Fibroblast of pulmonary artery (primary cell): ENCODE data around the gene ROBO1.
A peak's percentile ranks its signal among the peaks of the same experiment; 100 is the strongest.

Experiments used
- DNase-seq: peaks from one replicate; pipeline ENCODE4 v3.0.0-alpha.2; 2010; ENCODE audit warnings: low read depth
- H3K4me3 ChIP-seq: replicated peaks from 2 replicates; pipeline ENCODE4 v1.5.1; 2011; ENCODE audit warnings: low read depth, mild to moderate bottlenecking, control low read depth, low read length, moderate library complexity
- TF ChIP-seq, protein P1 (sequence below): IDR thresholded peaks from 2 replicates; pipeline ENCODE4 v1.5.1; 2011; ENCODE audit warnings: mild to moderate bottlenecking, control low read depth, low read length, inconsistent platforms; ENCODE audit errors: missing control alignments

ROBO1 gene

DNA sequence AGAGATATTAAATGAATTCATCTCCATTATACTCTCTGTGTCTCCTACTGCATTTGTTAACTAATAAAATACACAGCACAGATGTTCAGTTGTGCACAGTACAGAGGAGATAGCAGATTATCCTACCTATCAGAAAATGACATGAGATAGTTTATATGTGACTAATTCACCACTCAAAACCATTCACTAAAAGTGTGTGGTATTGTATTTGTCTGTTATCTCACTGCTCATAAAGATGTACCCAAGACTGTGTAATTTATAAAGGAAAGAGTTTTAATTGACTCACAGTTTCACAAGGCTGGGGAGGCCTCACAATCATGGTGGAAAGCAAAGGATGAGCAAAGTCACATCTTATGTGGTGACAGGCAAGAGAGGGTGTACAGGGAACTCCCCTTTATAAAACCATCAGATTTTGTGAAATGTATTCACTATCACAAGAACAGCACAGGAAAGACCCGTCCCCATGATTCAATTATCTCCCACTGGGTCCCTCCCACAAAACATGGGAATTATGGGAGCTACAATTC lies 936.3 kb downstream of the ROBO1 start:
- H3K4me3 ChIP-seq, result no peak overlapping the region
- no peak for DNase-seq
- TF ChIP-seq, protein P1, sequence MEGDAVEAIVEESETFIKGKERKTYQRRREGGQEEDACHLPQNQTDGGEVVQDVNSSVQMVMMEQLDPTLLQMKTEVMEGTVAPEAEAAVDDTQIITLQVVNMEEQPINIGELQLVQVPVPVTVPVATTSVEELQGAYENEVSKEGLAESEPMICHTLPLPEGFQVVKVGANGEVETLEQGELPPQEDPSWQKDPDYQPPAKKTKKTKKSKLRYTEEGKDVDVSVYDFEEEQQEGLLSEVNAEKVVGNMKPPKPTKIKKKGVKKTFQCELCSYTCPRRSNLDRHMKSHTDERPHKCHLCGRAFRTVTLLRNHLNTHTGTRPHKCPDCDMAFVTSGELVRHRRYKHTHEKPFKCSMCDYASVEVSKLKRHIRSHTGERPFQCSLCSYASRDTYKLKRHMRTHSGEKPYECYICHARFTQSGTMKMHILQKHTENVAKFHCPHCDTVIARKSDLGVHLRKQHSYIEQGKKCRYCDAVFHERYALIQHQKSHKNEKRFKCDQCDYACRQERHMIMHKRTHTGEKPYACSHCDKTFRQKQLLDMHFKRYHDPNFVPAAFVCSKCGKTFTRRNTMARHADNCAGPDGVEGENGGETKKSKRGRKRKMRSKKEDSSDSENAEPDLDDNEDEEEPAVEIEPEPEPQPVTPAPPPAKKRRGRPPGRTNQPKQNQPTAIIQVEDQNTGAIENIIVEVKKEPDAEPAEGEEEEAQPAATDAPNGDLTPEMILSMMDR, result no peak

DNA sequence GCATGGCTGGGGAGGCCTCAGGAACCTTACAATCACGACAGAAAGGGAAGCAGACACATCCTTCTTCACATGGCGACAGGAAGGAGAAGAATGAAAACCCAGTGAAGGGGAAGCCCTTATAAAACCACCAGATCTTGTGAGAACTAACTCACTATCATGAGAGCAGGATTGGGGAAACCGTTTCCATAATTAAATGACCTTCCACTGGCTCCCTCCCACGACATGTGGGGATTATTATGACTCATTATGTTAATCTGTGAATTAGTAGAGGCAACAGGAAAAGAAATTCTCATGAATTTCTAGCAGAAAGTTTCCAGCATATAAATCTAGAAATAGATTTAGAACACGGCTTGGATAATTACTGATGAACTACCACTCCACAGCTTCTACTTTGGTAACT lies 937.3 kb downstream of the ROBO1 start:
- H3K4me3 ChIP-seq, result no peak overlapping the region
- DNase-seq, result no peak
- TF ChIP-seq, protein P1, result no peak

DNA sequence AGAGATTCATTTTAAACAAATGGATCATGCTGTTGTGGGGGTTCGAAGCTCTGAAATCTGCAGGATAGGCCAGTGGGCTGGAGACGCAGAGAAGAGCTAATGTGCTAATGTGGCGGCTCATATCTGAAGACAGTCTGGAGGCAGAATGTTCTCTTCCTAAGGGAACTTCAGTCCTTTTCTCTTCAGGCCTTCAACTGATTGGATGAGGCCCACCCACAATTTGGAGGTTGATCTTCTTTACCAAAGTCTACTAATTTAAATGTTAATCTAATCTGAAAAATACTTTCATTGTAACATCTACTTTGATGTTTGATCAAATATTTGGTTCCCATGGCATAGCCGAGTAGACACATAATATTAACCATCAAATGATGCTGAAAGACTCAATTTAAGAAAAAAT lies 940.2 kb downstream of the ROBO1 start:
- H3K4me3 ChIP-seq, result no peak overlapping the region
- no peak for DNase-seq
- TF ChIP-seq, protein P1, result no peak

DNA sequence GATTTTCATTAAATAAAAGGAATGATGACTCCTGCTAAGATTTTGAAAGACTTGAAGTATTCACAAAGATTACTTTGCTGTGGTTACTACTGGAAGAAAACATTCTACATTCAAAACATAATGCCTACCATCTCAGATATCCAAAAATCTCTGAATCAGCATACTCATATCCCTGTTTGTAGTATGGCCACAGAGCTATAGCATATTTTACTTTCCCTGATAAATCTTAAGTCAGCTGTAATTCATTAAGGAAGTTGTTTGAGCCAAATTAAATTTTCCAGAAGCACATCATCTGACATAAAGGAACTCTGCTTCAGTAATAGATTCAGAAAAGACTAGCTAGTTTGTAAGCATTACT lies 942.0 kb downstream of the ROBO1 start:
- DNase-seq, result no peak
- TF ChIP-seq, protein P1, result no peak
- no peak overlapping the region for H3K4me3 ChIP-seq

DNA sequence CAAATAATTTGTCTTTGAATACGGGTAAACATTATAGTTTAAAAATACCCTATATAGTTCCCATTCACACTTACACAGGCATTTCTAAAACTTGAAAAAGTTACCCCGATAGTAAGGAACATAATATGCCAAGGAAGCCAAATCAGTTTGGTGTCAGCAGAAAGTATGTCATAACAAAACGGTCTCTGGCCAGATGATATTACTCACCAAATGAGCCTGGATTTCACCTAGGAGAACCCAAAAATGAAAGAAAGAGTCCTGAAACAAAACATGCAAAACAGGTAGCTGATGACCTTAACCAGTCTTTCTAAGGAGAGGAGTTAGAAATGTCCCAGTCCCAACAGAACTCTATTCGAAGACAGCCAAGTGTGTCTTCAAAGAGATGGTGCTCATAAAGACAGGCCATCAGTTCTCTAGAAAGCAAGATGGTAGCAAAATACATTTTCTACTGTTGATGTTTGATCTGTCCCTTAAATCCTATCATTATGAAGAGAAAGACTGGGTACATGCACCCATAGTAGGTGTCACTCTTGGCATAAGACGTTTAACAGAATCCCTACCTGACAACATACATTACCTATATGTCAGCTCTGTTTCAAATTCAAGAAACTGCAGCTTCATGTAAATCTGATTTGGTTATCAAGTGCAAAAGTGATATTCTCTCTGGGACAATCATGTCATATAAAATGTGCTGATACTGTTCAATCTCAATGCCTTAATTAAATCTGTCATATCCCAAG lies 942.5 kb downstream of the ROBO1 start:
- TF ChIP-seq, protein P1, result no peak
- H3K4me3 ChIP-seq, result no peak overlapping the region
- DNase-seq, result no peak

DNA sequence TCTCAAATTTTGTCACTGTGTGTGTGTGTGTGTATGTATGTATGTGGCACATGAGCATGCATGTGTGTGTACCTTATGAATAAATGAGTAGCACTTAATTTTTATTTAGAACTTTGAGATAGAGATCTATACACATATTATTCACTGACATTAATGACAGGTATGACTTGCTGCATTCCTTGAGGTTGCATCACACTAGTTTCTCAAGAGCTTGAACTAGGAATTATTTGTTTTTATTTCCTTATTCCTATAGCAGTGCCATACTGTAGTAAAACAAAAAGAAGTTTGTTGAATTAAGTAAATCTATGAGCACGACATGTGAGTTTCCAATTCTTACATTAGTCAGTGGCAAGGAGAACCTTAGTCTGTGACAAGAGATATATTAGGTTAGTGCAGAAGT lies 943.9 kb downstream of the ROBO1 start:
- TF ChIP-seq, protein P1, result no peak
- DNase-seq, result peak; percentile 78

DNA sequence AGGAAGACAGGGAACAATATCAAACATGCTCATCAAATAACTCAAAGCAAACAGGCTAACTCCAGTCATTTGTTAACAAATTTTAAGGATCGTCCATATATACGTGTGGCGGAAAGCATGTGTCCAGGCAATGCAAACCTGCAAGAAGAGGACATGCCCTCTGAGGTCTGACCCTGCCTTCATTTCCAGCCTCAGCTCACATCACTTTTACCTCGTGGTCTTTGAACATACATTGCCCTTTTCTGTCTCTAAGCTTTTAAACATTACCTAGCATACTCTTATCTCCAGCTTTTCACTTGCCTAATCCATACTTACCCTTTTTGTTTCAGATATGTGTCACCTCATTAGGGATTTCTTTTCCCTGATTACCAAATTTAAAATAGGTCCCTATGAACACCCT lies 944.4 kb downstream of the ROBO1 start:
- no peak for DNase-seq
- TF ChIP-seq, protein P1, result no peak
- H3K4me3 ChIP-seq, result no peak overlapping the region

More for the DNA sequence above, 943.9 kb downstream of the ROBO1 start:
- H3K4me3 ChIP-seq, result no peak overlapping the region
